ENCODE results near the gene MCC.
A peak's percentile ranks its signal among the peaks of the same experiment; 100 is the strongest.

The MCC gene

GRCh38 chr5:113166852-113167366 is 321.3 kb downstream of the MCC start:
- DNase-seq: no peak

GRCh38 chr5:113166261-113166660 is 322.0 kb downstream of the MCC start:
- no peak for DNase-seq

GRCh38 chr5:113164021-113164420 is 324.2 kb downstream of the MCC start:
- DNase-seq: no peak

- peak in 1 of 2 experiments; percentile 12 for DNase-seq
Measured at GRCh38 chr5:113163328-113163727, 324.9 kb downstream of the MCC start.

- peak in 1 of 2 experiments; percentile 14 for DNase-seq
Measured at GRCh38 chr5:113162770-113163169, 325.5 kb downstream of the MCC start.

- no peak for DNase-seq
Measured at GRCh38 chr5:113162208-113162607, 326.0 kb downstream of the MCC start.

GRCh38 chr5:113161806-113162205 is 326.4 kb downstream of the MCC start:
- DNase-seq: no peak

GRCh38 chr5:113157886-113158285 is 330.4 kb downstream of the MCC start:
- DNase-seq: no peak

GRCh38 chr5:113156271-113156877 is 331.9 kb downstream of the MCC start:
- no peak for DNase-seq

GRCh38 chr5:113153512-113154097 is 334.6 kb downstream of the MCC start:
- no peak for DNase-seq

GRCh38 chr5:113152380-113152740 is 335.9 kb downstream of the MCC start:
- no peak for DNase-seq

GRCh38 chr5:113151641-113152379 is 336.4 kb downstream of the MCC start:
- DNase-seq: no peak

GRCh38 chr5:113150821-113151220 is 337.4 kb downstream of the MCC start:
- no peak for DNase-seq

GRCh38 chr5:113150221-113150620 is 338.0 kb downstream of the MCC start:
- no peak for DNase-seq

GRCh38 chr5:113147537-113147936 is 340.7 kb downstream of the MCC start:
- DNase-seq: no peak

- no peak for DNase-seq
Measured at GRCh38 chr5:113147101-113147508, 341.1 kb downstream of the MCC start.

- DNase-seq: no peak
Measured at GRCh38 chr5:113145757-113146387, 342.4 kb downstream of the MCC start.

GRCh38 chr5:113142186-113142585 is 346.1 kb downstream of the MCC start:
- DNase-seq: no peak

GRCh38 chr5:113140837-113141671 is 347.2 kb downstream of the MCC start:
- DNase-seq: no peak

- no peak for DNase-seq
Measured at GRCh38 chr5:113133211-113133975, 354.9 kb downstream of the MCC start.

GRCh38 chr5:113132564-113132963 is 355.7 kb downstream of the MCC start:
- DNase-seq: no peak
